RWPE2 (cell line): ENCODE measurements around the gene ROR2.

Experiments used
- ATAC-seq: fragments of 200-7000 bp; cut with Tn5 transposase; 3 replicates; pipeline ENCODE4 v1.9.1; 2021; ENCODE audit warnings: low read depth
- DNase-seq: peaks from one replicate; pipeline ENCODE4 v3.0.0-alpha.2; 2020; ENCODE audit warnings: low spot score
- H3K27ac ChIP-seq: fragments of 450-650 bp; 2 replicates; pipeline ENCODE4 v1.5.1; 2017; ENCODE audit warnings: mild to moderate bottlenecking; ENCODE audit not compliant: poor library complexity, severe bottlenecking
- H3K27me3 ChIP-seq: fragments of 250-450 bp; sonication (Bioruptor Pico); 2 replicates; pipeline ENCODE4 v1.5.1; 2021; ENCODE audit warnings: mild to moderate bottlenecking, moderate library complexity; ENCODE audit not compliant: insufficient read depth, poor library complexity, severe bottlenecking
- H3K36me3 ChIP-seq: fragments of 250-450 bp; sonication (Bioruptor Pico); 2 replicates; pipeline ENCODE4 v1.5.1; 2020; ENCODE audit warnings: low read depth, mild to moderate bottlenecking, moderate library complexity
- H3K4me1 ChIP-seq: fragments of 250-450 bp; sonication (Bioruptor Pico); 2 replicates; pipeline ENCODE4 v1.5.1; 2021; ENCODE audit warnings: mild to moderate bottlenecking, moderate library complexity; ENCODE audit not compliant: insufficient read depth, poor library complexity, severe bottlenecking
- H3K4me3 ChIP-seq: fragments of 250-450 bp; sonication (Bioruptor Pico); 2 replicates; pipeline ENCODE4 v1.5.1; 2021; ENCODE audit warnings: mild to moderate bottlenecking, moderate library complexity; ENCODE audit not compliant: severe bottlenecking
- H3K9me3 ChIP-seq: fragments of 250-450 bp; sonication (Bioruptor Pico); 2 replicates; pipeline ENCODE4 v1.5.1; 2021; ENCODE audit warnings: mild to moderate bottlenecking, moderate library complexity; ENCODE audit not compliant: severe bottlenecking
- TF ChIP-seq, protein P1 (sequence below): fragments of 450-650 bp; IDR thresholded peaks from one replicate; pipeline ENCODE4 v1.5.1; 2017; ENCODE audit warnings: mild to moderate bottlenecking, moderate library complexity; ENCODE audit not compliant: poor library complexity, severe bottlenecking

The ROR2 gene

GRCh38 chr9:91900055-91900796, 49.8 kb downstream of the ROR2 start:
- H3K27me3 ChIP-seq: no peaks in the 10 kb centered on the region
- DNase-seq: no peak
- H3K4me3 ChIP-seq: no peak overlapping the region
- no peaks in the 10 kb centered on the region for H3K36me3 ChIP-seq
- no peak overlapping the region for H3K27ac ChIP-seq
- TF ChIP-seq, protein P1, sequence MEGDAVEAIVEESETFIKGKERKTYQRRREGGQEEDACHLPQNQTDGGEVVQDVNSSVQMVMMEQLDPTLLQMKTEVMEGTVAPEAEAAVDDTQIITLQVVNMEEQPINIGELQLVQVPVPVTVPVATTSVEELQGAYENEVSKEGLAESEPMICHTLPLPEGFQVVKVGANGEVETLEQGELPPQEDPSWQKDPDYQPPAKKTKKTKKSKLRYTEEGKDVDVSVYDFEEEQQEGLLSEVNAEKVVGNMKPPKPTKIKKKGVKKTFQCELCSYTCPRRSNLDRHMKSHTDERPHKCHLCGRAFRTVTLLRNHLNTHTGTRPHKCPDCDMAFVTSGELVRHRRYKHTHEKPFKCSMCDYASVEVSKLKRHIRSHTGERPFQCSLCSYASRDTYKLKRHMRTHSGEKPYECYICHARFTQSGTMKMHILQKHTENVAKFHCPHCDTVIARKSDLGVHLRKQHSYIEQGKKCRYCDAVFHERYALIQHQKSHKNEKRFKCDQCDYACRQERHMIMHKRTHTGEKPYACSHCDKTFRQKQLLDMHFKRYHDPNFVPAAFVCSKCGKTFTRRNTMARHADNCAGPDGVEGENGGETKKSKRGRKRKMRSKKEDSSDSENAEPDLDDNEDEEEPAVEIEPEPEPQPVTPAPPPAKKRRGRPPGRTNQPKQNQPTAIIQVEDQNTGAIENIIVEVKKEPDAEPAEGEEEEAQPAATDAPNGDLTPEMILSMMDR: no peak
- no peaks in the 10 kb centered on the region for H3K4me1 ChIP-seq
- no peak for ATAC-seq
- no peaks in the 10 kb centered on the region for H3K9me3 ChIP-seq

DNA sequence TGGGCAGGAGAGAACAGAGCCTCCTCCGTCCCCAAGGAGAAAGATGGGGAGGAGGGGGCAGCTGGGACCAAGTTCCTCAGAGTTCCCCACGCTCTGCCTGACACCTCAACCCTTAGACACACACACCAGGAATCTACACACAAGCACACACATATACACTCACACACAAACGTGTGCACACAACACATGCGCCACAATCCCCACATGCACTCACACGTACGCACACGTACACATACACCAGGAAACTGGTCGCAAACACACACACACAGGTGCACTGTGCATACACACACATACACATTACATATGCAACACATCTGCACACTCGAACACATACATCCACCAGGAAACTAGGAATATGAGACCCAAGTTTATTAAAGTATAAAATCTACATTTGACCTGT, 50.4 kb downstream of the ROR2 start:
- DNase-seq (no peak), ATAC-seq (no peak)
- Histone ChIP-seq H3K36me3 (no peaks in the 10 kb centered on the region), H3K9me3 (no peaks in the 10 kb centered on the region), H3K4me3 (no peak overlapping the region), H3K27me3 (no peaks in the 10 kb centered on the region), H3K4me1 (no peaks in the 10 kb centered on the region), H3K27ac (no peak overlapping the region)
- TF ChIP-seq, protein P1: no peak

DNA sequence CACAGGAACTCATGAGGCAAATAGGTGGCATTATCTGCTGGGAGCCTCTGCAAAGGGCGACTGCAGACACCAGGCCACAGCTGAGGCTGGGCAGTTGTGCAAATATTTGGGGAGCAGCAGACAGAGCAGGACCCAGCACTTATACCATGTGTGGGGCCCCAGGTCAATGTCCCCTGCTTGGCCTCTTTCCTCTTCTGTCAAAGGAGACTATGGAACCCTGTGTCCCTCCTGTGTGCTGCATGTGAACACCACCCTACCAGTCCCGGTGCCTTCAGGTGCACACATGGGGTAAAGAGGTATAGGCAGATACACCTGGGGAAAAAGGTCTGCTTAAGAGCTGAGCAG, 50.8 kb downstream of the ROR2 start:
- H3K4me1 ChIP-seq: no peaks in the 10 kb centered on the region
- H3K4me3 ChIP-seq: no peak overlapping the region
- TF ChIP-seq, protein P1: no peak
- no peak for DNase-seq
- H3K27ac ChIP-seq: no peak overlapping the region
- no peaks in the 10 kb centered on the region for H3K27me3 ChIP-seq
- no peaks in the 10 kb centered on the region for H3K36me3 ChIP-seq
- H3K9me3 ChIP-seq: no peaks in the 10 kb centered on the region
- ATAC-seq: no peak

- H3K4me1 ChIP-seq: no peaks in the 10 kb centered on the region
- no peaks in the 10 kb centered on the region for H3K36me3 ChIP-seq
- no peaks in the 10 kb centered on the region for H3K27me3 ChIP-seq
- TF ChIP-seq, protein P1: no peak
- ATAC-seq: peak; percentile 17; the same call in 1 of the 3 replicates
- DNase-seq: no peak
- no peak overlapping the region for H3K27ac ChIP-seq
- H3K9me3 ChIP-seq: no peaks in the 10 kb centered on the region
- H3K4me3 ChIP-seq: no peak overlapping the region
These were observed 51.4 kb downstream of the ROR2 start for GRCh38 chr9:91898451-91899218.

- no peaks in the 10 kb centered on the region for H3K36me3 ChIP-seq
- ATAC-seq: no peak
- no peak for DNase-seq
- no peak overlapping the region for H3K4me3 ChIP-seq
- no peaks in the 10 kb centered on the region for H3K27me3 ChIP-seq
- no peak overlapping the region for H3K27ac ChIP-seq
- no peaks in the 10 kb centered on the region for H3K9me3 ChIP-seq
- H3K4me1 ChIP-seq: no peaks in the 10 kb centered on the region
- TF ChIP-seq, protein P1: no peak
These were observed 52.8 kb downstream of the ROR2 start for GRCh38 chr9:91897201-91897600.
